GM21367 (cell line): ENCODE measurements around the gene RPUSD4.
A peak's percentile ranks its signal among the peaks of the same experiment; 100 is the strongest.
"Not testable (repeated sequence)": the region's sequence is repeated elsewhere in the genome, so short reads cannot be mapped to it uniquely, and the experiment has no call there.

ENCODE experiments used
- ATAC-seq: cut with Tn5 transposase; IDR thresholded peaks from one replicate; pipeline ENCODE4 v1.9.1; 2021; ENCODE audit not compliant: unreplicated experiment

Gene RPUSD4

DNA sequence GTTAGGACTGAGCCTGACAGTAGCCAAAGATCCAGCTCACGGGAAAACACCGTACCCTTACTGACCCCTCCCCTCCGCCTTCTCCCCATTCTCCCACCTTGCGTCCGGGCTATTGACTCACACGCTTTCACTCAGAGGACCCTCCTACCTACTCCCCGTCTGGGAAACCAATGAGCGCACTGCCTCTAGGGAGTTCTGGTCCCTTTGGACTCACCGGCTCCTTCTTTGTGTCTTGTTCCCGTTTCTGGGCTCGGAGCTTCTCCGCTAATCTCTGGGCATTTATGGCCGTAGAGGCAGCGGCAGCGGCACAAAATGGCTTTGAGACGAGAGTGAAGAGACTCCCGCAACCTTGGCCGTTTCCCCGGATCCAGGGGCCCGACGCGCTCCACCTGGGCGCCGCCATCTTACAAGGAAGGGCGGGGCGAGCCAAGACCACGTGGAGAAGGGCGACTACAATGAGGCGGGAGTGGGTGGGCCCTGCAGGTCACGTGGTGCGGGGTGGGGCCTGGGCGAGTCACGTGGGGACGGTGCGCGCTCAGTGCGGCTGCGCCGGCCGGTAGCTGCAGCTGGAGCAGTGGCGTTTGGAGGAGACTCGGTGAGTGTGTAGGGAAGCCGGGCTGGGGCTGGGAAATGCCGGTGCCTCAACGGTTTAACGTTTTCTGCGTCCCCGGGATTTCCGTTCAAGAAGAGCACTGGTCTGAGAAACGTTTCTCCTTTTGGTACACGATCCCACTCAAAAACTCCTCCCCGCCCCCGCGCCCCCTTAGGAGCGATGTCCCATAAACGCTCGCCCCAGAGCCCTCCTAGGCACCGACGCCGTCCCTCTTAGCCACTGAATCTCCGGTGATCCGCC is at the start of gene RPUSD4, which contains the start of gene FAM118B:
Gene RPUSD4 (minus strand): TSS at position 415 of the 853 bp plus-strand sequence. CDS start 12 bp downstream, at position 403.
Gene FAM118B (plus strand): TSS at position 547 of the 853 bp plus-strand sequence. CDS start 23,220 bp downstream, outside the sequence.
- peak; percentile 93 for ATAC-seq

DNA sequence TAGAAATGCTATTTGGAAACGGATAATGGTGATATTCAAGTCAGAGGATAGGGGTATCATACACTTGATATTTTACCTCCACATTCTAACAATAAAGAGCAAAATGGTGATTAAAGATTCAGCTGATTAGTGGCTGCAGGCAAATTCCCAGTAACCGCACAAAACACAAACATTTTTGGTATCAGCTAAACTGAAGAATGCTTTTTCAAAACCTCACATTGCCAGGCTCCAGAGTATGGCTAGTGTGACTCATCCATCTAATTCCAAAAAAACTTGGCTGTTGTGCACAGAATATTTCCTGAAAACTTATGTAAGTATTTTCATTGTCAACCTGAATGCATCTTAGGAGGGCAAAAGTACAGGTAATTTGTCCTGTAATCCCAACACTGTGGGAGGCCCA is 46.3 kb upstream of the RPUSD4 start:
- no peak for ATAC-seq

GRCh38 chr11:126257144-126257543 is 45.7 kb upstream of the RPUSD4 start:
- no peak for ATAC-seq

DNA sequence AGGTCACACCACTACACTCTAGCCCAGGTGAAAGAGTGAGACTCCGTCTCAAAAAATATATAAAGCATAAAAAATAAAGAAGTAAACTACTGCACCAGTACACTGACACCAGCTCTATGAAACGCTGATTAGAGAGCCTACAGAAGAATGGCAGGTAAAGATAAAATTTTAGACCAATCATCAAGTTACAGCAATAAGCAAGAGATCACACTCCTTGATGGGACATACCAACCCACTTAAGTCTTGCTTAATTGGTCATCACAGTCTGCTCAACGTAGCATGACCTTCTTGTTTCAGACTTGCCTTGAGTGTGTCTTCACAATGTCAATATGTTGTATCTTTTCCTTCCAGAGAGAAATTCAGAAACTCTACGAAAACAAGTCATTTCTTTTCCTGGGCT is 44.8 kb upstream of the RPUSD4 start:
- no peak for ATAC-seq

DNA sequence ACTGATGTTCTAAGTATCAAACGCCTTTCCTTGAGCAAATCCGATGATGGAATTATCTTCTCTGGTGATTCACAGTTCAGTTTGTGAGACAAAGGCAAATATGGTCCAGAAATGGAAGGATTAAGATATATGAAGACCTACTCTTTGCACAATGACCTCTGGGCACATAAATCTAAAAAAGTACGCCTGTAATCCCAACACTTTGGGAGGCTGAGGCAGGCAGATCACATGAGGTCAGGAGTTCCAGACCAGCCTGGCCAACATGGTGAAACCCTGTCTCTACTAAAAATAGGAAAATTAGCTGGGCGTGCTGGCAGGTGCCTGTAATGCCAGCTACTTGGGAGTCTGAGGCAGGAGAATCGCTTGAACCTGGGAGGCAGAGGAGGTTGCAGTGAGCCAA is 44.1 kb upstream of the RPUSD4 start:
- ATAC-seq, result not testable (repeated sequence)

DNA sequence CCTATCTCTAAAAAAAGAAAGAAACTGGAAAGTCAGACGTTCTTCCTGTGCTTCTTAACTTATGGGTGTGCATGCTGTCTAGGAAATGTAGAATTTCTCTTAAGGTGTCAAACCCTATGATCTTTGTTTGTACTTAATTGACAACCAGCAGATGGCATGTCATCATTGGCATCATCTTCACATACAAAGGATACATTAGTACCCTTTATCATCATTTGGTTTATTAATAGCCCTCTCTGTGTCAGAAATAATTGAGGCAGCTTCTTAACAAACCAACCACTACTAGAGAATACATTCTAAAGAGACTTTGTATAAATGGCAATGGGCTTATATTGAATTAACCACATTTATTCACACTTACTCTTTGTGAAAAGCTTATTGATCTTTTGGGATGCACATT is 43.4 kb upstream of the RPUSD4 start:
- ATAC-seq, result no peak

- no peak for ATAC-seq
These were observed 41.8 kb upstream of the RPUSD4 start for GRCh38 chr11:126253265-126253664.

DNA sequence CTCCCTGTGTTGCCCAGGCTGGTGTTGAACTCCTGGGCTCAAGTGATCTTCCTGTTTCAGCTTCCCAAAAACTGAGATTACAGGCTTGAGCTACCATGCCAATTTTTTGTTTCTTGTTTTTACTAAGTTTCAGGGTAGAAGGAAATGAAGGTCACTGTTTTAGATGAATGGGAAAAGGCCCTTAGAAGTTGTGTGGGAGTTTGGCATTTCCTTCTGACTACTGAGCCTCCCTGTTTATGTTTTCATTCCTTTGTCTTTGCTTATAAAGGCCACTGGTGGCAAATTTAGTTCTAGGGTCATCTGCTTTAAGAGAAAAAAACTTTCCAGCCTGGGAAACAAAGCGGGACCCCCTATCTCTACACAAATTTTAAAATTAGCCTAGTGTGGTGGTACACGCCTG is 35.2 kb upstream of the RPUSD4 start:
- ATAC-seq, result no peak

DNA sequence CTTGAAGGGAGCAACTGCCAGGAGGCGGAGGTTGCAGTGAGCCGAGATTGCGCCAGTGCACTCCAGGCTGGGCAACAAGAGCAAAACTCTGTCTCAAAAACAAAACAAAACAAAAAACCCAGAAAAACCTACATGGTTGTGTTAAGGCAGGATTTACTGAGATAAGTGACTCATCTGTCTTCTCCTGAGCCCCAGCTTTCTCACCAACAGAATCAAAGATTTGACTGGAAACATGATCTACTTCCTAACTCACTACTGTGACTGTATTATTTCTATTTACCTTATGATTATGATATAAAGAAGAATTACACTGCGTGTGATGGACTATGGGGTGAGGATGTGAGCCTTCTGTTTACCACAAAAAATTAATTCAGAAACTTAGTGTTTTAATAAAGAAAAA is 21.9 kb upstream of the RPUSD4 start:
- no peak for ATAC-seq

GRCh38 chr11:126232683-126233082 is 21.2 kb upstream of the RPUSD4 start:
- no peak for ATAC-seq

DNA sequence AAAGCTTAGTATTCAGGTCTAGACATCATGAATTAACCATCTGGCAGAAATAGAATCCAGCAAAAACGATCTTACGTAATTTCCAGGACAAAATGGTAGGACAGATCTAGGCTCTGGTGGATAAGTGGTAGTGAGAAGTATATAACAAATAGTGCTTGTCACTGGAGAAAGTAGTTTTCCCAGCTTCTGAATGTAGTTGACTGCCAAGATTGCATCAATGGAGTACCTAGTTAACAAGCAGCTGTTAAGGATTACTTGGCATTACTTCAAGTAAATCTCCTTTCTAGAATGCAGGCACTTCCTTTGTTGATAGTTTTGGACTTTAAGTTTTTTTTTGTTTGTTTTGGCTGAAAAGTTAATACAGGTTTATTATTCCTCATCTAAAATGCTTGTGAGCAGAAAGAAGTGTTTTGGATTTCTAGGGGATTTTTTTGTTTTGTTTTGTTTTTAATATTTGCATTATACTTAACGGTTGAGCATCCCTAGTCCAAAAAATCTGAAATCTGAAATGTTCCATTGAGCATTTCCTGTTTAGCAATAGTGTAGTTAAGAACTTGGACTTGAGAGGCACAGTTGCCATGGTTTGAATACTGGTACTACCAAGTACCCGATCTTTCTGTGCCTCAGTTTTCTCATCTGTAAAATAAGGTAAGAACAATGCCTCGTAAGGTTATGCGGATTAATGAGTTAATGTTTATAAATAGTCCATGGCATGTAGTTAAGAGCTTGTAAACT is 20.4 kb upstream of the RPUSD4 start:
- no peak for ATAC-seq

- no peak for ATAC-seq
These were observed 18.5 kb upstream of the RPUSD4 start for GRCh38 chr11:126229858-126230540.

- no peak for ATAC-seq
These were observed 15.1 kb upstream of the RPUSD4 start for GRCh38 chr11:126226334-126227084.

DNA sequence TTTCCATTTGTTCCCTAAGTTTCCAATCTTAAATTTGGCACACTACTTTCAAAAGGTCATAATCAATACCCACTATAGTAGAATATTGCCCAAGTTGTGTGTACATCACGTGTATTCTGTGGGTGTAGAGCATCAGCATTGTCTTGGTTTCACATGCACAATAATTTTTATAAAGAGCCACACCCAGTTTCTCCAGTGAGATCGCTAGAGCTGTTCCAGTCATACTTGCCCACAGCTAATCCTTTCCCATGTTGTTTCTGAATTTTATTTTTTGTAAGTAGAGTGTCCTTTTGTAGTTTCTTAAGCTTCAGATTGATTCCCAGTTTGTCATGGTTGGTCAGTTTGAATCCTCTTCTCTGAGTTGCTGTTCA is 13.8 kb upstream of the RPUSD4 start:
- no peak for ATAC-seq

- no peak for ATAC-seq
These were observed 13.3 kb upstream of the RPUSD4 start for GRCh38 chr11:126224647-126225294.

- ATAC-seq, result no peak
These were observed 8.1 kb upstream of the RPUSD4 start for GRCh38 chr11:126219547-126219946.

DNA sequence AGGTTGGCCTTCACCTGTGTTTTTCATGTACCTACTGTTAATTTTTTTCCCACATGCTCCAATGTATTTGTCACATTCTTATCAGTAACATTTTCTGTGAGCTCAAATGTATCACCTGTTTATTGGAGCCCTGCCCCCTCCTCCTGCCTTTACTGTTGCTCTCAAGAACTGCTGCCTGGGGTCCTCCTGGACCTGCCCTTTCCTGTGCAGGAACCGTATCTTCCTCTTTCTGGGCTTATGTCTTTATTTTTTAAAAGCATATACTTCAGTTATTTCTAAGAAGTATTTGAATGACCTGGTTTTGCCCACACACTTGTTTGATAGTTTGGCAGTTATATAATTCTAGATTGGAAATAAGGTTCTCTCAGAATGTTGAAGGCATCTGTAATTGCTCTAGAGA is 6.0 kb upstream of the RPUSD4 start:
- ATAC-seq, result no peak

DNA sequence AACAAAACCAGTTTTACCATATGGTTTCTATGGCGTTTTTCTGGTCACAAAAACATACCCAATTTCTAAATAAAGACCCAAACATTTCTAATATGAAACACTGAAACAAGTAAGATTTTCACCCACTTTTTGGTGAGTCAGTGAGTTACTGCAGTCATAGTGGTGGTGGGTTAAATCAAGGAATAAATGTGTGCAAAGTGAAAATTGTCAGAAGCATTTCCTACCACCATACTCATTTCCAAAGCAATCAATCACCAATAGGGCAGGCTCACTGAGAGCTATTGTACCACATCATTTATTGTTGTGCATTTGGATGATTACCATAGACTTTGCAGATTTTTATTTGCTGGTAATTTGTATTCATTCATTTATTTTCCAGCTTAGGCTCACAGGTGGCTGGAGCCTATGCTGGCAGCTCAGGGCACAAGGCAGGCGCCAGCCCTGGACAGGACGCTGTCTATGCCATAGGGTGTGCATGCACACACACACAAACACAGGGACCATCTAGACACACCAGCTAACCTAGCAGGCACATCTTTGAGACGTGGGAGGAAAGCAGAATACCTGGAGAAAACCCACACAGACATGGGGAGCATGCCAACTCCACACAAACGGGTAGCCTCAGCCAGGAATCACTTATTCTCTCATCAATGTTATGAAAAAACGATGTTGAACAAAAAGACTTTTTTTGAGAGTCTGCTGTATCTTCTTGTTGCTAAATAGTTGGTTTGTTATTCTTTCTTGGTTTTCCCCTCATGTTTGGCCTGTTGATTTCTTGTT is 5.3 kb upstream of the RPUSD4 start:
- ATAC-seq, result no peak

- no peak for ATAC-seq
These were observed 3.4 kb upstream of the RPUSD4 start for GRCh38 chr11:126214841-126215240.

GRCh38 chr11:126214441-126214840 is 3.0 kb upstream of the RPUSD4 start:
- no peak for ATAC-seq
